HEK293 (cell line): ENCODE results near the gene KRTAP19-8.

ENCODE experiments used
- CTCF ChIA-PET: fragments of 350-600 bp; formaldehyde crosslinking; extraction: SDS; loops from one replicate; lab custom pipeline; 2021; ENCODE audit warnings: antibody characterized with exemption; lab: Yijun Ruan, JAX
- POLR2A ChIA-PET: fragments of 300-600 bp; formaldehyde crosslinking; extraction: SDS; loops from one replicate; lab custom pipeline; 2020; ENCODE audit warnings: antibody characterized with exemption, inconsistent platforms; lab: Yijun Ruan, JAX
- H3K27ac ChIP-seq: fragments of 200-500 bp; sonication (Bioruptor generic); 2 replicates; pipeline ENCODE4 v1.5.1; 2014; ENCODE audit warnings: low read depth, low read length, control low read depth, inconsistent platforms; ENCODE audit errors: extremely low read depth
- H3K36me3 ChIP-seq, 2 experiments: fragments of 200-500 bp in 1 of 2; sonication (Bioruptor generic) in 1 of 2; 1 replicate in 1 of 2; 2 replicates in 1 of 2; pipeline ENCODE4 v1.5.1; 2014 to 2017; ENCODE audit warnings: inconsistent platforms in 2 of 2, low read length in 2 of 2; ENCODE audit not compliant: control insufficient read depth in 2 of 2, insufficient read depth in 1 of 2
- H3K4me1 ChIP-seq: fragments of 200-500 bp; sonication (Bioruptor generic); 2 replicates; pipeline ENCODE4 v1.5.1; 2014; ENCODE audit warnings: mild to moderate bottlenecking, low read length, inconsistent platforms; ENCODE audit not compliant: control insufficient read depth, insufficient read depth
- H3K4me3 ChIP-seq: 2 replicates; pipeline ENCODE4 v1.5.1; 2011; ENCODE audit warnings: low read depth, mild to moderate bottlenecking, control low read depth, low read length, moderate library complexity
- H3K9me3 ChIP-seq: fragments of 200-500 bp; sonication (Bioruptor generic); 2 replicates; pipeline ENCODE4 v1.5.1; 2014; ENCODE audit warnings: low read depth, low read length, inconsistent platforms; ENCODE audit not compliant: control insufficient read depth, insufficient read depth
- ATF2 ChIP-seq: fragments of 450-650 bp; formaldehyde crosslinking; IDR thresholded peaks from 2 replicates; pipeline ENCODE4 v1.5.1; 2016; ENCODE audit warnings: missing biosample characterization, missing genetic modification characterization, low read depth
- SCRT1 ChIP-seq: fragments of 450-650 bp; formaldehyde crosslinking; IDR thresholded peaks from 2 replicates; pipeline ENCODE4 v1.5.1; 2016; ENCODE audit warnings: missing biosample characterization, missing genetic modification characterization, borderline replicate concordance
- SP2 ChIP-seq: fragments of 450-650 bp; formaldehyde crosslinking; IDR thresholded peaks from 2 replicates; pipeline ENCODE4 v1.5.1; 2016; ENCODE audit warnings: missing biosample characterization, missing genetic modification characterization
- ZBTB21 ChIP-seq: fragments of 450-650 bp; formaldehyde crosslinking; IDR thresholded peaks from 2 replicates; pipeline ENCODE4 v1.5.1; 2017; ENCODE audit warnings: missing biosample characterization, missing genetic modification characterization
- ZIC2 ChIP-seq: fragments of 450-650 bp; formaldehyde crosslinking; IDR thresholded peaks from 2 replicates; pipeline ENCODE4 v1.5.1; 2016; ENCODE audit warnings: missing biosample characterization, missing genetic modification characterization
- ZNF324 ChIP-seq: fragments of 450-650 bp; formaldehyde crosslinking; IDR thresholded peaks from 2 replicates; pipeline ENCODE4 v1.5.1; 2016; ENCODE audit warnings: missing biosample characterization, missing genetic modification characterization
- ZNF585B ChIP-seq: fragments of 450-650 bp; formaldehyde crosslinking; IDR thresholded peaks from 2 replicates; pipeline ENCODE4 v1.5.1; 2016; ENCODE audit warnings: missing biosample characterization, missing genetic modification characterization
- ZNF610 ChIP-seq: fragments of 450-650 bp; formaldehyde crosslinking; IDR thresholded peaks from 2 replicates; pipeline ENCODE4 v1.5.1; 2016; ENCODE audit warnings: missing biosample characterization, missing genetic modification characterization, borderline replicate concordance
- ZNF629 ChIP-seq: fragments of 450-650 bp; formaldehyde crosslinking; IDR thresholded peaks from 2 replicates; pipeline ENCODE4 v1.5.1; 2017; ENCODE audit warnings: missing biosample characterization, missing genetic modification characterization
- ZSCAN23 ChIP-seq: fragments of 450-650 bp; formaldehyde crosslinking; IDR thresholded peaks from 2 replicates; pipeline ENCODE4 v1.5.1; 2016; ENCODE audit warnings: missing biosample characterization, missing genetic modification characterization
- TF ChIP-seq, protein P1 (sequence below): fragments of 450-650 bp; formaldehyde crosslinking; conservative IDR thresholded peaks from 2 replicates; pipeline ENCODE4 v1.5.1; 2016; ENCODE audit warnings: low read depth, missing biosample characterization, missing genetic modification characterization
- TF ChIP-seq, protein P2 (sequence below): fragments of 450-650 bp; formaldehyde crosslinking; IDR thresholded peaks from 2 replicates; pipeline ENCODE4 v1.5.1; 2016; ENCODE audit warnings: missing biosample characterization, missing genetic modification characterization
- TF ChIP-seq, protein P3 (sequence below): fragments of 450-650 bp; formaldehyde crosslinking; IDR thresholded peaks from 2 replicates; pipeline ENCODE4 v1.5.1; 2017; ENCODE audit warnings: missing biosample characterization, missing genetic modification characterization
- TF ChIP-seq, protein P4 (sequence below): fragments of 450-650 bp; formaldehyde crosslinking; IDR thresholded peaks from 2 replicates; pipeline ENCODE4 v1.5.1; 2016; ENCODE audit warnings: missing biosample characterization, missing genetic modification characterization

Gene KRTAP19-8

DNA sequence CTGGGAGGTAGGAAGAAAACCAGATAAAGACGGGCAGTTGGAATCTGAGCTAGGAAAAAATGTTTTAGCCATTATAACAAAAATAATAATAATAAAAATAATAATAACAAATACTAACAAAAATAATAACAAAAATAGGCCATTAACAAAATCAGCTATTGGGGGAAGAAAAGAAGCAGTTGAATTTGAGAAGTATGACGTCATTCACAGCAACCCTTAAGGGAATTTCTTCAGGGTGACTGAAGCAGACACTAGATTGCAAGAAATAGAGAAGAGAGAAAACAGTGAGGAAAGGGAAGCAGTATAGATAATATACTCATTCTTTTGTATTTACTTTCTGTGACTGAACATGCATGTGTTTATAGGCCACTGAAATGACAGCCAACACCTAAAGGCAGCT, 20.0 kb downstream of the KRTAP19-8 start:
- Histone ChIP-seq H3K36me3 (no peaks in the 10 kb centered on the region), H3K4me3 (no peak overlapping the region), H3K27ac (no peak overlapping the region), H3K4me1 (no peaks in the 10 kb centered on the region), H3K9me3 (no peaks in the 10 kb centered on the region)
- TF ChIP-seq SCRT1 (tag by site-specific recombination): no peak
- TF ChIP-seq SP2: no peak
- TF ChIP-seq ZNF629: 0 out of 2 replicates have a peak, but pooled peaks have one; percentile 21
- TF ChIP-seq ZIC2: no peak
- TF ChIP-seq ATF2 (tag by site-specific recombination): peak; percentile 83
- CTCF ChIA-PET: no interaction called here
- POLR2A ChIA-PET: no interaction called here

DNA sequence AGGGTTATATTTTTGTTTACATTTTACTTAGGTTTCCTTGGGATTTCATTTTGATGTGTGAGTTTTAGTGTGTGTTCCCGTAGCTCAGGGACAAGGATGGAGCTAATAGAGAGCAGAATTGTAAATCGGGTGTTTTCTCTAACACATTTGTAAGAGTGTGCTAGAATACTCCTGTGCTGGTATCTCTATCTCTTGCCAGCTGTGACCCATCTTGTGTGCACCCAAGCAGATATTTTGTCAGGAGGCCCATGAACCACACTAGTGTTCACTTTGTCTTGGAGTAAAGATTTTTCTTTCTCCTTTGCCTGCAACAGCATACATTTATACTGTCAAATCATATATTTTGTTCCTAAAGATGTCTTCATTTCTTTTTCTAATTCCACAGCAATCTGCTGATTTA, 23.4 kb downstream of the KRTAP19-8 start:
- no peak overlapping the region for H3K27ac ChIP-seq
- no peaks in the 10 kb centered on the region for H3K4me1 ChIP-seq
- ChIA-PET CTCF (interaction anchor here (0.9 kb wide), 1 partner anchor 45 kb away, joined by 4 read pairs; no protein-coding TSS in a partner anchor), POLR2A (no interaction called here)
- H3K9me3 ChIP-seq: no peaks in the 10 kb centered on the region
- TF ChIP-seq, protein P1, sequence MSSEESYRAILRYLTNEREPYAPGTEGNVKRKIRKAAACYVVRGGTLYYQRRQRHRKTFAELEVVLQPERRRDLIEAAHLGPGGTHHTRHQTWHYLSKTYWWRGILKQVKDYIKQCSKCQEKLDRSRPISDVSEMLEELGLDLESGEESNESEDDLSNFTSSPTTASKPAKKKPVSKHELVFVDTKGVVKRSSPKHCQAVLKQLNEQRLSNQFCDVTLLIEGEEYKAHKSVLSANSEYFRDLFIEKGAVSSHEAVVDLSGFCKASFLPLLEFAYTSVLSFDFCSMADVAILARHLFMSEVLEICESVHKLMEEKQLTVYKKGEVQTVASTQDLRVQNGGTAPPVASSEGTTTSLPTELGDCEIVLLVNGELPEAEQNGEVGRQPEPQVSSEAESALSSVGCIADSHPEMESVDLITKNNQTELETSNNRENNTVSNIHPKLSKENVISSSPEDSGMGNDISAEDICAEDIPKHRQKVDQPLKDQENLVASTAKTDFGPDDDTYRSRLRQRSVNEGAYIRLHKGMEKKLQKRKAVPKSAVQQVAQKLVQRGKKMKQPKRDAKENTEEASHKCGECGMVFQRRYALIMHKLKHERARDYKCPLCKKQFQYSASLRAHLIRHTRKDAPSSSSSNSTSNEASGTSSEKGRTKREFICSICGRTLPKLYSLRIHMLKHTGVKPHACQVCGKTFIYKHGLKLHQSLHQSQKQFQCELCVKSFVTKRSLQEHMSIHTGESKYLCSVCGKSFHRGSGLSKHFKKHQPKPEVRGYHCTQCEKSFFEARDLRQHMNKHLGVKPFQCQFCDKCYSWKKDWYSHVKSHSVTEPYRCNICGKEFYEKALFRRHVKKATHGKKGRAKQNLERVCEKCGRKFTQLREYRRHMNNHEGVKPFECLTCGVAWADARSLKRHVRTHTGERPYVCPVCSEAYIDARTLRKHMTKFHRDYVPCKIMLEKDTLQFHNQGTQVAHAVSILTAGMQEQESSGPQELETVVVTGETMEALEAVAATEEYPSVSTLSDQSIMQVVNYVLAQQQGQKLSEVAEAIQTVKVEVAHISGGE (tag by site-specific recombination): no peak
- TF ChIP-seq ZSCAN23 (tag by site-specific recombination) (no peak), ZBTB21 (no peak), ZNF585B (no peak), ZNF324 (tag by site-specific recombination) (no peak), ZNF610 (tag by site-specific recombination) (no peak)
- TF ChIP-seq, protein P2, sequence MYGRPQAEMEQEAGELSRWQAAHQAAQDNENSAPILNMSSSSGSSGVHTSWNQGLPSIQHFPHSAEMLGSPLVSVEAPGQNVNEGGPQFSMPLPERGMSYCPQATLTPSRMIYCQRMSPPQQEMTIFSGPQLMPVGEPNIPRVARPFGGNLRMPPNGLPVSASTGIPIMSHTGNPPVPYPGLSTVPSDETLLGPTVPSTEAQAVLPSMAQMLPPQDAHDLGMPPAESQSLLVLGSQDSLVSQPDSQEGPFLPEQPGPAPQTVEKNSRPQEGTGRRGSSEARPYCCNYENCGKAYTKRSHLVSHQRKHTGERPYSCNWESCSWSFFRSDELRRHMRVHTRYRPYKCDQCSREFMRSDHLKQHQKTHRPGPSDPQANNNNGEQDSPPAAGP (tag by site-specific recombination): no peak
- TF ChIP-seq, protein P3, sequence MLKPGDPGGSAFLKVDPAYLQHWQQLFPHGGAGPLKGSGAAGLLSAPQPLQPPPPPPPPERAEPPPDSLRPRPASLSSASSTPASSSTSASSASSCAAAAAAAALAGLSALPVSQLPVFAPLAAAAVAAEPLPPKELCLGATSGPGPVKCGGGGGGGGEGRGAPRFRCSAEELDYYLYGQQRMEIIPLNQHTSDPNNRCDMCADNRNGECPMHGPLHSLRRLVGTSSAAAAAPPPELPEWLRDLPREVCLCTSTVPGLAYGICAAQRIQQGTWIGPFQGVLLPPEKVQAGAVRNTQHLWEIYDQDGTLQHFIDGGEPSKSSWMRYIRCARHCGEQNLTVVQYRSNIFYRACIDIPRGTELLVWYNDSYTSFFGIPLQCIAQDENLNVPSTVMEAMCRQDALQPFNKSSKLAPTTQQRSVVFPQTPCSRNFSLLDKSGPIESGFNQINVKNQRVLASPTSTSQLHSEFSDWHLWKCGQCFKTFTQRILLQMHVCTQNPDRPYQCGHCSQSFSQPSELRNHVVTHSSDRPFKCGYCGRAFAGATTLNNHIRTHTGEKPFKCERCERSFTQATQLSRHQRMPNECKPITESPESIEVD (tag by site-specific recombination): no peak
- TF ChIP-seq, protein P4, sequence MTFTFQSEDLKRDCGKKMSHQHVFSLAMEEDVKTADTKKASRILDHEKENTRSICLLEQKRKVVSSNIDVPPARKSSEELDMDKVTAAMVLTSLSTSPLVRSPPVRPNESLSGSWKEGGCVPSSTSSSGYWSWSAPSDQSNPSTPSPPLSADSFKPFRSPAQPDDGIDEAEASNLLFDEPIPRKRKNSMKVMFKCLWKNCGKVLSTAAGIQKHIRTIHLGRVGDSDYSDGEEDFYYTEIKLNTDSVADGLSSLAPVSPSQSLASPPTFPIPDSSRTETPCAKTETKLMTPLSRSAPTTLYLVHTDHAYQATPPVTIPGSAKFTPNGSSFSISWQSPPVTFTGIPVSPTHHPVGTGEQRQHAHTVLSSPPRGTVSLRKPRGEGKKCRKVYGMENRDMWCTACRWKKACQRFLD: no peak
- H3K4me3 ChIP-seq: no peak overlapping the region
- no peaks in the 10 kb centered on the region for H3K36me3 ChIP-seq
